ENCODE data around the gene MYL12A. TPM values are rescaled to one million over a fixed set of nuclear protein-coding genes. Genes with fewer than 3 reads are reported as not detected.

MYL12A gene
- total and polyA plus RNA-seq, 2 of the 8 experiments (the other 6 are each of a cell fraction or from before 2014, with no cell fraction given): 188 to 247 TPM

DNA sequence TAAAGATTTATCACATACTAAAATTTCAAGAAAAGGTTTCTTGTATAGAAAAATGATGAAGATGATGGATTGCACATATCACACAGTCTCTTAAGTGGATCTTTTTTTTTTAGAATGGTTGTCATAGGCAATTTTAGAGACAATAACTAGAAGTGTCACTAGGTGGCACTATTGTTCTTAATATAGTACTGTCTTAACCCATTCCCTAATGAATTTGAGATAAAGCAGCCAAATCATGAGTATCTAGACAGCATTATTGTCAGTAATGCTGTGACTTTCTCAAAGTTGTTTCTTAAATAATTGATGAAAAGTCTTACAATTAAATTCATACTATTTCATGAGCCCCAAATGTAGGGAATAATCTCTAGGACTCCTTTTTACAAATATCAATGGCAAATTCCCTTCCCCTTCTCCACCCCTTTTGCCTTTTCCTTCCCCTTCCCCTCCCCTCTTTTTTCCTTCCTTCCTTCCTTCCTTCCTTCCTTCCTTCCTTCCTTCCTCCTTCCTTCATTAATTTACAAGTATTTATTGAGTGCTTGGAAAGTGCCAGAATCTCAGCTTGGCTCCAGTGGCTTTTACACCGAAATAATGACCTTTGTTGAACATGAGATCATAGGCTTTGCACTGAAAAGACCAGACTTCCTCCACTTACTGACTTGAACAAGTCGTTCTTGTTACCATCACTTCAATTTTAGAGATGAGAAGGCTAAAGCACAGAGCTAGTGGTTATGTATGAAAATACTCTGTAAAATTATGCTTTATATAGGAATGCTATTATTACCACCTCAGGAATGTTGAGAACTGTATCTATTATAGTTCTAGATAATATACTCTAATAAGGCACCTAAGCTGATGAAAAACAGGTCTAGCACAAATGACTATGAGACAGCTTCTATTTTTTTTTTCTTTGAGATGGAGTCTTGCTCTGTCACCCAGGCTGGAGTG, 34.1 kb downstream of the MYL12A start:
- FAIRE-seq (no peak), DNase-seq (ENCODE audit: low read depth in 1 of 2, low spot score in 2 of 2) (no peak)

More for the DNA sequence above, 34.1 kb downstream of the MYL12A start:
- no peak overlapping the region for H2BK15ac ChIP-seq (ENCODE audit: low read length)
- H4K91ac ChIP-seq (replicated peaks; ENCODE audit: insufficient read length, low read length): no peak overlapping the region
- H3K23me2 ChIP-seq (ENCODE audit: low read depth, low read length): no peaks in the 10 kb centered on the region
- POLR2A ChIA-PET (ENCODE audit: partially characterized antibody): interaction anchor here (2.5 to 5.4 kb wide), 2 partner anchors 14 to 322 kb away, joined by 11 to 40 read pairs; no protein-coding TSS in a partner anchor
- H3K9me3 ChIP-seq (ENCODE audit: insufficient read depth in 2 of 2, low read depth in 1 of 2, low read length in 1 of 2): no peaks in the 10 kb centered on the region
- no peak overlapping the region for H3K18ac ChIP-seq (ENCODE audit: extremely low read depth, low read length)
- CTCF ChIA-PET (ENCODE audit: partially characterized antibody): interaction anchor here (0.6 to 5.4 kb wide), 43 partner anchors 10 to 1753 kb away, joined by 3 to 39 read pairs (median 4); no protein-coding TSS in a partner anchor
- H3K4me2 ChIP-seq (ENCODE audit: insufficient read depth in 1 of 2, low read depth in 2 of 2, low read length in 2 of 2): no peak overlapping the region
- no peak overlapping the region for H2BK5ac ChIP-seq (ENCODE audit: low read depth, low read length)
- H3K9ac ChIP-seq (replicated peaks in 1 of 4; ENCODE audit: extremely low read depth in 1 of 4, low read depth in 3 of 4, low read length in 3 of 4): no peak overlapping the region
- peaks cover 0 to 12% (median 2%) of the 10 kb centered on the region in 4 experiments; a peak in 2 of 8 replicates for H3K36me3 ChIP-seq (ENCODE audit: control insufficient read depth in 2 of 4, insufficient read depth in 4 of 4, low read length in 3 of 4)
- no peaks in the 10 kb centered on the region for H3K79me1 ChIP-seq (ENCODE audit: low read depth, low read length)
- H4K8ac ChIP-seq (ENCODE audit: extremely low read depth, insufficient read depth, low read length): no peak overlapping the region
- no peak overlapping the region for H3K14ac ChIP-seq (ENCODE audit: insufficient read length)
- no peak overlapping the region for H2BK20ac ChIP-seq (ENCODE audit: low read length)
- no peak overlapping the region for H3K56ac ChIP-seq (replicated peaks; ENCODE audit: insufficient read length, low read depth, low read length)
- H3K79me2 ChIP-seq (ENCODE audit: control insufficient read depth in 1 of 2, insufficient read depth in 2 of 2, low read length in 2 of 2): no peaks in the 10 kb centered on the region
- no peak overlapping the region for H3K23ac ChIP-seq (ENCODE audit: insufficient read length)
- no peak overlapping the region for H2BK12ac ChIP-seq (ENCODE audit: low read depth, low read length)
- no peak overlapping the region for H3K4me3 ChIP-seq (ENCODE audit: extremely low read depth in 1 of 4, insufficient read depth in 2 of 4, low read depth in 3 of 4, low read length in 4 of 4)
- H2AFZ ChIP-seq (ENCODE audit: low read length): no peak overlapping the region
- no peak for TF ChIP-seq POU5F1 (IDR thresholded peaks at IDR 0.05; ENCODE audit: low read depth, low read length)
- peak; percentile 74 to 85 for TF ChIP-seq RAD21 (IDR thresholded peaks at IDR 0.05 in 1 of 2, conservative IDR thresholded peaks at IDR 0.05 in 1 of 2; ENCODE audit: low read depth in 2 of 2, low read length in 2 of 2)
- TF ChIP-seq SIN3A (conservative IDR thresholded peaks at IDR 0.05 in 1 of 2, IDR thresholded peaks at IDR 0.05 in 1 of 2; ENCODE audit: low read depth in 1 of 2, low read length in 2 of 2): no peak
- TF ChIP-seq CHD1 (IDR thresholded peaks at IDR 0.05; ENCODE audit: low read depth, low read length): no peak
- TF ChIP-seq, protein P1, sequence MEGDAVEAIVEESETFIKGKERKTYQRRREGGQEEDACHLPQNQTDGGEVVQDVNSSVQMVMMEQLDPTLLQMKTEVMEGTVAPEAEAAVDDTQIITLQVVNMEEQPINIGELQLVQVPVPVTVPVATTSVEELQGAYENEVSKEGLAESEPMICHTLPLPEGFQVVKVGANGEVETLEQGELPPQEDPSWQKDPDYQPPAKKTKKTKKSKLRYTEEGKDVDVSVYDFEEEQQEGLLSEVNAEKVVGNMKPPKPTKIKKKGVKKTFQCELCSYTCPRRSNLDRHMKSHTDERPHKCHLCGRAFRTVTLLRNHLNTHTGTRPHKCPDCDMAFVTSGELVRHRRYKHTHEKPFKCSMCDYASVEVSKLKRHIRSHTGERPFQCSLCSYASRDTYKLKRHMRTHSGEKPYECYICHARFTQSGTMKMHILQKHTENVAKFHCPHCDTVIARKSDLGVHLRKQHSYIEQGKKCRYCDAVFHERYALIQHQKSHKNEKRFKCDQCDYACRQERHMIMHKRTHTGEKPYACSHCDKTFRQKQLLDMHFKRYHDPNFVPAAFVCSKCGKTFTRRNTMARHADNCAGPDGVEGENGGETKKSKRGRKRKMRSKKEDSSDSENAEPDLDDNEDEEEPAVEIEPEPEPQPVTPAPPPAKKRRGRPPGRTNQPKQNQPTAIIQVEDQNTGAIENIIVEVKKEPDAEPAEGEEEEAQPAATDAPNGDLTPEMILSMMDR (IDR thresholded peaks at IDR 0.05; ENCODE audit: control extremely low read depth in 1 of 3, insufficient read depth in 1 of 3, low read depth in 1 of 3, low read length in 3 of 3): peak in 2 of 3 experiments; percentile 34 to 53; a peak in 2 of 4 replicates
- no peak for TF ChIP-seq POLR2A (IDR thresholded peaks at IDR 0.05; ENCODE audit: control extremely low read depth in 1 of 2, low read depth in 2 of 2, low read length in 2 of 2)
- TF ChIP-seq SIX5 (IDR thresholded peaks at IDR 0.05; ENCODE audit: low read depth, low read length): no peak
- no peak overlapping the region for H3K4ac ChIP-seq (replicated peaks; ENCODE audit: insufficient read length, low read depth, low read length)
- H2AK5ac ChIP-seq (ENCODE audit: low read depth, low read length): no peak overlapping the region
- no peaks in the 10 kb centered on the region for H4K20me1 ChIP-seq (replicated peaks in 1 of 2; ENCODE audit: control insufficient read depth in 1 of 2, insufficient read depth in 2 of 2, low read length in 2 of 2)
- H3K27ac ChIP-seq (ENCODE audit: low read depth, low read length): no peak overlapping the region
- H3K27me3 ChIP-seq (replicated peaks in 1 of 4; ENCODE audit: control insufficient read depth in 3 of 4, extremely low read depth in 1 of 4, insufficient read depth in 3 of 4, low read length in 3 of 4): no peaks in the 10 kb centered on the region
- H2BK120ac ChIP-seq (replicated peaks; ENCODE audit: low read depth, low read length): no peak overlapping the region
- 77% methylated on average over 2 of the region's 2 CpGs; no CpG with 5 or more reads in 1 of the 2 experiments for WGBS, 2 experiments (ENCODE audit: extremely low coverage in 1 of 2, insufficient coverage in 1 of 2, insufficient read length in 1 of 2, insufficient replicate concordance in 2 of 2, low coverage in 1 of 2, low lambda C conversion rate in 2 of 2, missing lambda C conversion rate in 1 of 2)
- H4K5ac ChIP-seq (ENCODE audit: insufficient read length, low read depth, low read length): no peak overlapping the region
- H3K4me1 ChIP-seq (replicated peaks in 1 of 4; ENCODE audit: control insufficient read depth in 3 of 4, insufficient read depth in 4 of 4, low read length in 3 of 4): peaks cover 0 to 7% (median 2%) of the 10 kb centered on the region in 4 experiments; a peak in 3 of 7 replicates
